Tibial nerve (tissue), 4 donors: ENCODE measurements around the gene ANO8. TPM values are rescaled to one million over a fixed set of nuclear protein-coding genes. Genes with fewer than 3 reads are reported as not detected.

ENCODE experiments used
- DNase-seq, 2 donors: peaks; one replicate each; pipeline ENCODE4 v3.0.0-alpha.2; 2019; ENCODE audit warnings: low spot score in 2 of 2
- H3K27ac ChIP-seq, 4 donors: fragments of 200-600 bp; sonication (generic) in 3 of 4; one replicate each; pipeline ENCODE4 v1.5.1; 2017 to 2019; ENCODE audit warnings: mild to moderate bottlenecking in 1 of 4
- H3K27me3 ChIP-seq, 2 donors: fragments of 200-600 bp; sonication (generic) in 1 of 2; one replicate each; pipeline versions ENCODE4 v1.5.1 to v1.6.0; 2017 to 2019
- H3K36me3 ChIP-seq, 3 donors: fragments of 200-600 bp; sonication (generic); one replicate each; pipeline ENCODE4 v1.5.1; 2018 to 2019
- H3K4me1 ChIP-seq, 4 donors: fragments of 200-600 bp; sonication (generic) in 3 of 4; one replicate each; pipeline ENCODE4 v1.5.1; 2017 to 2019
- H3K4me3 ChIP-seq, 4 donors: fragments of 200-600 bp; sonication (generic) in 3 of 4; one replicate each; pipeline ENCODE4 v1.5.1; 2017 to 2019; ENCODE audit warnings: mild to moderate bottlenecking in 1 of 4, moderate library complexity in 1 of 4
- H3K9me3 ChIP-seq, 4 donors: fragments of 200-600 bp; sonication (generic) in 3 of 4; one replicate each; pipeline ENCODE4 v1.5.1; 2017 to 2019
- CTCF ChIP-seq, 5 experiments: fragments of 200-600 bp in 3 of 5; fragments of 450-650 bp in 2 of 5; sonication (generic) in 3 of 5; IDR thresholded peaks; one replicate each; pipeline ENCODE4 v1.5.1; 2016 to 2019; ENCODE audit warnings: antibody characterized with exemption in 5 of 5, mild to moderate bottlenecking in 3 of 5, moderate library complexity in 2 of 5
- EP300 ChIP-seq, 2 donors: sonication (generic); formaldehyde crosslinking; IDR thresholded peaks; one replicate each; pipeline ENCODE4 v1.6.1; 2017; ENCODE audit warnings: antibody characterized with exemption in 2 of 2, mild to moderate bottlenecking in 1 of 2
- POLR2A ChIP-seq, 2 donors: fragments of 450-650 bp; IDR thresholded peaks; one replicate each; pipeline ENCODE4 v1.6.1; 2017; ENCODE audit warnings: antibody characterized with exemption in 2 of 2, mild to moderate bottlenecking in 2 of 2, moderate library complexity in 2 of 2
- WGBS, 2 donors: methylation state at CpG; one replicate each; pipeline ENCODE4 v1.1.5; 2018; 5-methylcytosine and 5-hydroxymethylcytosine counted together
- total RNA-seq, 4 donors: library from RNA; depleted of rRNA; stranded (reverse); fragments of >200 nt; gene quantifications; one replicate each; pipeline ENCODE4 v1.1.0, GENCODE V29; 2016

ANO8 gene
- total RNA-seq, 4 donors from 2014 or later, result 10.7 to 23.1 (median 13.3) TPM

DNA sequence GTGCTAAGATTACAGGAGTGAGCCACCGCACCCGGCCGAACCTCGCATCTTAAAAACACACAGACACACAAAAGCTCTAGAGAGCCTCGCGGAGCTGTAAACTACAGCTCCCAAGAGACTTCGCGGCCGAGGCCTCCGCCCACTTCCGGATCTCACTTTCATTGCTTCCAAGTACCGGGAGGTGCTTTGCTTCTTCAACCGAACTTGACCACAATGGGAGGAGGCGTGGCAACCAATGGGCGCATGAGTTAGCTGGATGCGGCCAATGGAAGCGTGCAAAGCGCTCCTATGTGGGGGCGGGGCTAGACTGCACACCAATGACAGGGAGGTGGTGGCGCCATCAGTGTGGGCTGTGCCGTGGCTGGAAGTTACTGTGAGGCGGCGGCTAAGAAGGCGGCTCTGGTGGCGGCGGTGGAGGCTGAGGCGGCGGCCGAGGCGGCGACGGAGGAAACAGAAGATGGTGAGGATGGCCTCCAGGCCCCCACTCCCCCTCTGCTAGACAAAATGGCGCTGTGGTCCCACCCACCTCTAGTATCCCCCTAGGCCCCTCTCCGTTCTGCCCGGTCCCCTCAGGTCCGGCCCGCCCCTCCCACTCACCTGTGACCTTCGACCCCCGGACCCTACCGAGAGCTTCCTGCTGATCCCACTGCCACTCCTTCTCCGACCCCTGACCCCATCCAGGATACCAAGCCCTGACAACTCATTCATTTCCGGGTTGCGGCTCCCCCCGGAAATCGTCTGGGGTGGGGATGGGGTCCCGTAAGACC, 25.3 kb downstream of the ANO8 start, which contains the start of gene DDA1:
DDA1 (plus strand) TSS at position 366 of the 767 bp plus-strand sequence; CDS start at position 458, 92 bp downstream.
- Histone ChIP-seq H3K27ac (peak within 1 kb of the TSS; percentile 43 to 92 (median 89)), H3K4me3 (peak within 1 kb of the TSS; percentile 67 to 91 (median 79)), H3K4me1 (peaks cover 0 to 63% (median 30%) of the 10 kb centered on the region in 4 donors), H3K27me3 (no peaks in the 10 kb centered on the region), H3K9me3 (no peaks in the 10 kb centered on the region), H3K36me3 (peaks cover 0 to 25% (median 0%) of the 10 kb centered on the region in 3 donors)
- WGBS, 2 donors, result 0 to 2% methylated on average over 31 to 32 of the region's 46 CpGs
- TF ChIP-seq EP300 (IDR thresholded peaks at IDR 0.05) (peak; percentile 69 to 87), POLR2A (IDR thresholded peaks at IDR 0.05) (peak; percentile 27 to 62), CTCF (IDR thresholded peaks at IDR 0.05) (peak in 1 of 5 experiments; percentile 38)
- peak; percentile 99 to 100 for DNase-seq

DNA sequence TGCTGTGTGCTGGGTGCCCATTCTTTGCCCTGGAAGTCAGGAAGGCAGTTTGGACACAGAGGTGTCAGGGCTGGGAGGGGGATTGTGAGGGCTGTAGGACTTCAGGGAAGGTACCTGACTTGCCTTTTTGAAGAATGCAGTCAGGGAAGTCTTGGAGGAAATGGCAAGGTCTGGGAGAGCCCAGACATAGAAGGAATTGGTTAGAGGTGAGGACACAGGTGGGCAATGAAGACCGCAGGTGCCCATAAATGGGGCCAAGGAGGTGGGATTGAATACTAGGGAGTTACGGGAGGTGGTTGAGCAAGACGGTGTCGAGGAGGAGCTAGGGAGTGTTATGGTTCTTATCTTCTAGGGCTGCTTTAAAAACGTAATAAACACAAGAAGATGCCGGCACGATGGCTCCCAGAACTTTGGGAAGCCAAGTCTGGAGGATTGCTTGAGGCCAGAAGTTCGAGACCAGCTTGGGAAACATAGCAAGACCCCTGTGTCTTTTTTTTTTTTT, 26.7 kb downstream of the ANO8 start:
- H3K27ac ChIP-seq, result no peak overlapping the region
- H3K36me3 ChIP-seq, result peaks cover 0 to 11% (median 0%) of the 10 kb centered on the region in 3 donors
- H3K9me3 ChIP-seq, result no peaks in the 10 kb centered on the region
- H3K27me3 ChIP-seq, result no peaks in the 10 kb centered on the region
- H3K4me3 ChIP-seq, result no peak overlapping the region
- DNase-seq, result no peak
- peaks cover 0 to 76% (median 39%) of the 10 kb centered on the region in 4 donors for H3K4me1 ChIP-seq
- WGBS, 2 donors, result 89% methylated on average over 8 of the region's 8 CpGs
- TF ChIP-seq EP300 (IDR thresholded peaks at IDR 0.05) (no peak), POLR2A (IDR thresholded peaks at IDR 0.05) (no peak), CTCF (IDR thresholded peaks at IDR 0.05) (no peak)

GRCh38 chr19:17306285-17306714, 28.4 kb downstream of the ANO8 start:
- no peaks in the 10 kb centered on the region for H3K9me3 ChIP-seq
- H3K27me3 ChIP-seq, result no peaks in the 10 kb centered on the region
- peaks cover 0 to 75% (median 44%) of the 10 kb centered on the region in 4 donors for H3K4me1 ChIP-seq
- H3K4me3 ChIP-seq, result peak overlapping the region; percentile 66 to 72 (median 68)
- DNase-seq, result no peak
- TF ChIP-seq CTCF (IDR thresholded peaks at IDR 0.05) (no peak), EP300 (IDR thresholded peaks at IDR 0.05) (no peak), POLR2A (IDR thresholded peaks at IDR 0.05) (no peak)
- 6 to 8% methylated on average over 25 to 26 of the region's 28 CpGs for WGBS, 2 donors
- H3K36me3 ChIP-seq, result peaks cover 0 to 2% (median 0%) of the 10 kb centered on the region in 3 donors
- peak overlapping the region; percentile 81 to 90 (median 86) for H3K27ac ChIP-seq

DNA sequence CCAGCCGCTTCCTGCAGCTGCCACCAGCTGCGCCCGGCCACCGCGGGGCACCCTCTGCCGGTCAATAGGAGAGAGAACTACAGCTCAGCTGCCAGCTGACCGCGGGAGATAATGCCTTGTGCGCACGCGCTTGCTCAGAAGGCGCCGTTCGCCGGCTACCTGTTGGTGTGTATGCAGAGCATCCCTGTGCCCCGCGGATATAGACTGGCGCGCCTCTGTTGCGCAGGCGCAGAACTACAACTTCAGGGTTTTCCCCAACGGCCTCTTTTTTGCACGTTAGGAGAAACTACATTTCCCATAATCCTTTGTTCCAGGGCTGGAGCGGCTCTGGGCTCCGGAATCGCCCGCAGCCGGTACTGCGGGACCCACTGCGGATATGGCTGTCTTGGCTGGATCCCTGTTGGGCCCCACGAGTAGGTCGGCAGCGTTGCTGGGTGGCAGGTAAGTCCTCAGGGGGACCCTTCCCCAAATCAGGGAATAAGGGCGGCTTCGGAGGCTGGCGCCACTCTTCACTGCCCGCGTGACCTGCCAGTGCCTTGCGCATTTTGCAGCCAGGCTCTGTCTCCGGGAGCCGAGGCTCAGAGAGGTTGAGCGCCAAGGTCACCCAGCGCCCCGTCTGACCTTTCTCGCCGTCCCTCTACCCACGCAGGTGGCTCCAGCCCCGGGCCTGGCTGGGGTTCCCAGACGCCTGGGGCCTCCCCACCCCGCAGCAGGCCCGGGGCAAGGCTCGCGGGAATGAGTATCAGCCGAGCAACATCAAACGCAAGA, 29.0 kb downstream of the ANO8 start, which contains the start of gene MRPL34:
MRPL34 (plus strand) TSS at position 356 of the 768 bp plus-strand sequence; CDS start at position 377, 21 bp downstream.
- Histone ChIP-seq H3K4me3 (peak within 1 kb of the TSS; percentile 66 to 72 (median 68)), H3K9me3 (no peaks in the 10 kb centered on the region), H3K27ac (peak within 1 kb of the TSS; percentile 81 to 90 (median 86)), H3K36me3 (peaks cover 0 to 8% (median 0%) of the 10 kb centered on the region in 3 donors), H3K27me3 (no peaks in the 10 kb centered on the region), H3K4me1 (peaks cover 0 to 69% (median 42%) of the 10 kb centered on the region in 4 donors)
- TF ChIP-seq POLR2A (IDR thresholded peaks at IDR 0.05) (peak; percentile 55 to 81), CTCF (IDR thresholded peaks at IDR 0.05) (peak; percentile 58 to 94 (median 89)), EP300 (IDR thresholded peaks at IDR 0.05) (peak; percentile 84 to 86)
- WGBS, 2 donors, result 0% methylated on average over 25 to 27 of the region's 55 CpGs
- DNase-seq, result peak; percentile 82 to 89
